Nephron progenitor cell (in vitro differentiated cells): ENCODE data around the gene IRAK3.

Source experiments
- DNase-seq: peaks from one replicate; pipeline ENCODE4 v3.0.0; 2021
- H3K27ac Mint-ChIP-seq: 2 replicates; pipeline ENCODE4 v1.8.0; 2021; ENCODE audit warnings: mild to moderate bottlenecking, moderate library complexity, mixed read lengths
- H3K27me3 Mint-ChIP-seq: 2 replicates; pipeline ENCODE4 v1.8.0; 2021; ENCODE audit warnings: mild to moderate bottlenecking, low read depth, mixed read lengths; ENCODE audit not compliant: poor library complexity
- H3K36me3 Mint-ChIP-seq: 2 replicates; pipeline ENCODE4 v1.8.0; 2021; ENCODE audit warnings: low read depth, mixed read lengths
- H3K4me1 Mint-ChIP-seq: 2 replicates; pipeline ENCODE4 v1.8.0; 2021; ENCODE audit warnings: mixed read lengths
- H3K4me3 Mint-ChIP-seq: 2 replicates; pipeline ENCODE4 v1.8.0; 2021; ENCODE audit warnings: mild to moderate bottlenecking, moderate library complexity, mixed read lengths
- H3K9me3 Mint-ChIP-seq: 2 replicates; pipeline ENCODE4 v1.8.0; 2021; ENCODE audit warnings: mild to moderate bottlenecking, moderate library complexity, mixed read lengths
- CTCF ChIP-seq: fragments of 200-600 bp; sonication (generic); IDR thresholded peaks from 2 replicates; pipeline ENCODE4 v1.5.0; 2021; ENCODE audit warnings: antibody characterized with exemption

The IRAK3 gene

GRCh38 chr12:66187821-66188220 lies 1.2 kb upstream of the IRAK3 start:
- peaks cover 64% of the 10 kb centered on the region for H3K27me3 Mint-ChIP-seq
- H3K4me1 Mint-ChIP-seq = no peaks in the 10 kb centered on the region
- H3K4me3 Mint-ChIP-seq = peak overlapping the region; percentile 70
- H3K9me3 Mint-ChIP-seq = peaks cover 22% of the 10 kb centered on the region
- no peak for DNase-seq
- no peak for TF ChIP-seq CTCF
- peaks cover 6% of the 10 kb centered on the region for H3K36me3 Mint-ChIP-seq
- no peak overlapping the region for H3K27ac Mint-ChIP-seq

- Mint-ChIP-seq H3K4me3 (peak overlapping the region; percentile 22), H3K9me3 (peaks cover 19% of the 10 kb centered on the region), H3K4me1 (no peaks in the 10 kb centered on the region), H3K27me3 (peaks cover 65% of the 10 kb centered on the region), H3K36me3 (peaks cover 6% of the 10 kb centered on the region), H3K27ac (no peak overlapping the region)
- TF ChIP-seq CTCF = no peak
- no peak for DNase-seq
Measured at GRCh38 chr12:66189486-66189843, 451 bp downstream of the IRAK3 start.

GRCh38 chr12:66189889-66190288 lies 875 bp downstream of the IRAK3 start:
- peaks cover 66% of the 10 kb centered on the region for H3K27me3 Mint-ChIP-seq
- no peak for DNase-seq
- no peak overlapping the region for H3K27ac Mint-ChIP-seq
- H3K36me3 Mint-ChIP-seq = peaks cover 6% of the 10 kb centered on the region
- H3K4me1 Mint-ChIP-seq = no peaks in the 10 kb centered on the region
- H3K9me3 Mint-ChIP-seq = peaks cover 16% of the 10 kb centered on the region
- TF ChIP-seq CTCF = no peak
- H3K4me3 Mint-ChIP-seq = peak overlapping the region; percentile 22

- DNase-seq = no peak
- TF ChIP-seq CTCF = no peak
- H3K27me3 Mint-ChIP-seq = peaks cover 70% of the 10 kb centered on the region
- no peak overlapping the region for H3K4me3 Mint-ChIP-seq
- H3K36me3 Mint-ChIP-seq = peaks cover 6% of the 10 kb centered on the region
- no peaks in the 10 kb centered on the region for H3K4me1 Mint-ChIP-seq
- H3K27ac Mint-ChIP-seq = no peak overlapping the region
- peaks cover 16% of the 10 kb centered on the region for H3K9me3 Mint-ChIP-seq
Measured at GRCh38 chr12:66190519-66191370, 1.7 kb downstream of the IRAK3 start.

GRCh38 chr12:66191547-66192126 lies 2.6 kb downstream of the IRAK3 start:
- no peak for DNase-seq

More at GRCh38 chr12:66191547-66192126, 2.6 kb downstream of the IRAK3 start:
- no peak overlapping the region for H3K27ac Mint-ChIP-seq
- H3K4me3 Mint-ChIP-seq = no peak overlapping the region
- H3K4me1 Mint-ChIP-seq = no peaks in the 10 kb centered on the region
- peaks cover 6% of the 10 kb centered on the region for H3K36me3 Mint-ChIP-seq
- no peak for TF ChIP-seq CTCF
- H3K27me3 Mint-ChIP-seq = peaks cover 64% of the 10 kb centered on the region
- H3K9me3 Mint-ChIP-seq = peaks cover 16% of the 10 kb centered on the region
